ENCODE results near the gene SPTY2D1. TPM values are rescaled to one million over a fixed set of nuclear protein-coding genes. Genes with fewer than 3 reads are reported as not detected.

The SPTY2D1 gene
- total RNA-seq, 1 donor from 2014 or later: 18.5 TPM

GRCh38 chr11:18566406-18566805, 67.7 kb downstream of the SPTY2D1 start:
- TF ChIP-seq CTCF (IDR thresholded peaks at IDR 0.05): no peak
- Histone ChIP-seq H3K4me3 (no peak overlapping the region), H3K27ac (no peak overlapping the region), H3K36me3 (peaks cover 86% of the 10 kb centered on the region), H3K4me1 (no peaks in the 10 kb centered on the region), H3K9me3 (no peaks in the 10 kb centered on the region), H3K27me3 (no peaks in the 10 kb centered on the region)
- ATAC-seq (no peak), DNase-seq (no peak)
- intact Hi-C loops (cut with DNase I): no loop called here

DNA sequence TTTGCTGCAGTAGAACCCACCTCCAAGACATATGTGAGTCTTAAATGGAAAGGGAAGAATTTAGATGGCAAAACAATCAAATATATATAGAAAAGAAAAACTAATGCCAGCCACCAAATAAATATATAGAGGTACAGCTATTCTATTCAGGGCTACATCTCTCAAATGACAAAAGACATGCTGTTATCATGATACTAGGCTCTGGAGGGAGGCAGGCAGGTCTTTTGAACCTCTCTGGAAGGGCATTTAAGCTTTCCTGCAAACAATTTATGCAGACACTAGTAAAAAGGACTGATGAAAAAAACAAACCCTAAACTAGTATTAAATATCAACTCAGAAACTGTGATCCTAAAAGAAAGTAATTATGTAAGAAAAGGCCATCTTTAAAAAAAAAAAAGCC, 70.0 kb downstream of the SPTY2D1 start:
- Histone ChIP-seq H3K27ac (no peak overlapping the region), H3K36me3 (peaks cover 78% of the 10 kb centered on the region), H3K9me3 (no peaks in the 10 kb centered on the region), H3K4me3 (no peak overlapping the region), H3K27me3 (no peaks in the 10 kb centered on the region), H3K4me1 (no peaks in the 10 kb centered on the region)
- DNase-seq: no peak
- no peak for TF ChIP-seq CTCF (IDR thresholded peaks at IDR 0.05)
- no peak for ATAC-seq
- intact Hi-C loops (cut with DNase I): no loop called here

DNA sequence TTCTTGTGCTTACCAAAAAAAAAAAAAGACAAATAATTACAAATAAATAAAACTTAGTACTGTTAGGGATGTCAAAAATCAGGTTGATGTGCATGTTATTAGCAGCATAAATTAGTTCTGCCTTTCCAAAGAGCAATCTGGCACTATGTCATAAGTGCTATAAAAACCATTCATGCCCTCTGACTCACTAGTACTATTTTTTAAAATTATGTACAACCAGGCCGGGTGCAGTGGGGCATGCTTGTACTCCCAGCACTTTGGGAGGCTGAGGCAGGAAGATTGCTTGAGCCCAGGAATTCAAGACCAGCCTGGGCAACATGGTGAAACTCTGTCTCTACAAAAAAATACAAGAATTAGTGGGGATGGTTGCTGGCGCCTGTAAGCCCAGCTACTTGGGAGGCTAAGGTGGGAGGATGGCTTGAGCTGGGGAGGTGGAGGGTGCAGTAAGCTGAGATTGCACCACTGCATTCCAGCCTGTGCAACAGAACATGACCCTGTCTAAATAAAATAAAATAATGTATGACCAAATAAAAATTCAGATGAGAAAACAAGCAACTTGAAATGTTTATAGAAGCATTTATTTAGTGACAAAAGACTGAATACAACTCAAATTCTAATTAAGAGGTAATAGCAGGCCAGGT, 70.9 kb downstream of the SPTY2D1 start:
- no peaks in the 10 kb centered on the region for H3K9me3 ChIP-seq
- intact Hi-C loops (cut with DNase I): no loop called here
- H3K4me3 ChIP-seq: no peak overlapping the region
- no peaks in the 10 kb centered on the region for H3K4me1 ChIP-seq
- no peaks in the 10 kb centered on the region for H3K27me3 ChIP-seq
- H3K36me3 ChIP-seq: peaks cover 78% of the 10 kb centered on the region
- no peak overlapping the region for H3K27ac ChIP-seq
- TF ChIP-seq CTCF (IDR thresholded peaks at IDR 0.05): no peak
- ATAC-seq (no peak), DNase-seq (no peak)

Other genes starting within 250 kb of the SPTY2D1 start
- 231 TPM for gene LDHA, start 239.8 kb downstream of the SPTY2D1 start, total RNA-seq
- gene LDHC, start 222.0 kb downstream of the SPTY2D1 start, total RNA-seq: not detected
- not detected for gene LDHAL6A, start 178.5 kb downstream of the SPTY2D1 start, total RNA-seq
- 46.6 TPM for gene TSG101, start 107.4 kb downstream of the SPTY2D1 start, total RNA-seq
- 24.0 TPM for gene UEVLD, start 45.6 kb downstream of the SPTY2D1 start, total RNA-seq
- 4.6 TPM for gene MISFA, start 34.6 kb downstream of the SPTY2D1 start, total RNA-seq
- 6.3 TPM for gene TMEM86A, start 64.4 kb upstream of the SPTY2D1 start, total RNA-seq
- 1.2 TPM for gene IGSF22, start 91.8 kb upstream of the SPTY2D1 start, total RNA-seq
- 0.81 TPM for gene PTPN5, start 157.5 kb upstream of the SPTY2D1 start, total RNA-seq

Data from upper lobe of right lung (tissue), 1 donor.